ENCODE data around the gene KRTAP29-1. TPM values are rescaled to one million over a fixed set of nuclear protein-coding genes. Genes with fewer than 3 reads are reported as not detected.

The KRTAP29-1 gene
- total and polyA plus RNA-seq, 8 donors, result not detected

- intact Hi-C loops (cut with DNase I), result loop anchor here in 1 of 3 donors (5.0 kb wide), 1 partner anchor 421 kb away; no protein-coding TSS in a partner anchor
- no peak for TF ChIP-seq CTCF (IDR thresholded peaks at IDR 0.05)
- no peaks in the 10 kb centered on the region for H3K4me1 ChIP-seq
- no peak overlapping the region for H3K27ac ChIP-seq
- FAIRE-seq, result no peak
- WGBS, 2 donors, result 62 to 76% methylated on average over 7 of the region's 7 CpGs
- ATAC-seq, result no peak
- H3K4me3 ChIP-seq, result no peak overlapping the region
- H3K9me3 ChIP-seq, result no peaks in the 10 kb centered on the region
- no peaks in the 10 kb centered on the region for H3K36me3 ChIP-seq
- no peaks in the 10 kb centered on the region for H3K27me3 ChIP-seq
- DNase-seq, result no peak
Observed at GRCh38 chr17:41328207-41328606, 25.6 kb upstream of the KRTAP29-1 start.

DNA sequence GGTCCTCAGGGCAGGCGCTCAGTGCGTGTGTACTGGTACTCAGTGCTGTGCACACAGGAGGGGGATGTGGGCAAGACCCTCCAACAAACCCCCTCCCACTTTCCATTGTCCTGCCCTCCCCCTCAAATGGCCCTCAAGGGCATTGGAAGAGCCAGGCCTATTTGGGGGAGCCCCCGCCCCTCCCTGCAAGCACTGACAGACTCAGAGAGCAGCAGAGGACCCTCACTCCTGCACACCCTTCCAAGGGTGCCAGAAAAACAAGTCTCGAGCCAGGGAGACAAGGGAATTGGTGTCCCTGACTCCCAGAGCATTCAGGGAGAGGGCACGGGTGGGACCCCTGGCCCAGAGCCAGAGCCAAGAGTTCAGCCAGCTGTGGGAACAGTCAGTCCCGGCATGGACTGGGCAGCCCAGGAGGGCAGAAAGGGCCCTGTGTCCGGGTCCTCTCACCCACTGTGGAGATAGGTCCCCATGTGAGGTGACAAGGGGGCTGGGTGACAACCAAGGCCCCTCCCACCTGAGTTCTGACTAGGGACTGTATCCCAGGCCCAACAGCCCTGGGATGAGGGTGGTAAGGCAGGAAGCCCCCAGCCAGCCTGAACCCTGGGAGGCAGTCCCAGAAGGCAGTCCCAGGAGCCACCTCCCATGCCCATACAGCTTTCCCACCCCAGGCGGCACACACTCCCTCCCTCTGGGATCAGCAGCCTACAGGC, 24.9 kb upstream of the KRTAP29-1 start:
- H3K4me1 ChIP-seq, result no peaks in the 10 kb centered on the region
- intact Hi-C loops (cut with DNase I), result loop anchor here in 1 of 3 donors (5.0 kb wide), 1 partner anchor 420 kb away; no protein-coding TSS in a partner anchor
- DNase-seq, result peak in 1 of 6 donors; percentile 53
- H3K9me3 ChIP-seq, result no peaks in the 10 kb centered on the region
- no peak for TF ChIP-seq CTCF (IDR thresholded peaks at IDR 0.05)
- no peak overlapping the region for H3K27ac ChIP-seq
- no peak for FAIRE-seq
- 65 to 69% methylated on average over 8 of the region's 8 CpGs for WGBS, 2 donors
- no peaks in the 10 kb centered on the region for H3K36me3 ChIP-seq
- no peak overlapping the region for H3K4me3 ChIP-seq
- ATAC-seq, result no peak
- no peaks in the 10 kb centered on the region for H3K27me3 ChIP-seq

- H3K9me3 ChIP-seq, result no peaks in the 10 kb centered on the region
- no peak overlapping the region for H3K27ac ChIP-seq
- WGBS, 2 donors, result 66 to 71% methylated on average over 18 of the region's 18 CpGs
- no peaks in the 10 kb centered on the region for H3K27me3 ChIP-seq
- no peak for TF ChIP-seq CTCF (IDR thresholded peaks at IDR 0.05)
- no peaks in the 10 kb centered on the region for H3K4me1 ChIP-seq
- no peak for FAIRE-seq
- no peak overlapping the region for H3K4me3 ChIP-seq
- no peak for ATAC-seq
- no peak for DNase-seq
- no peaks in the 10 kb centered on the region for H3K36me3 ChIP-seq
- intact Hi-C loops (cut with DNase I), result loop anchor here in 1 of 3 donors (5.0 kb wide), 1 partner anchor 419 kb away; no protein-coding TSS in a partner anchor
Observed at GRCh38 chr17:41326173-41327145, 23.8 kb upstream of the KRTAP29-1 start.

- intact Hi-C loops (cut with DNase I), result loop anchor here in 1 of 3 donors (5.0 kb wide), 1 partner anchor 418 kb away; no protein-coding TSS in a partner anchor
- Histone ChIP-seq H3K27ac (no peak overlapping the region), H3K9me3 (no peaks in the 10 kb centered on the region), H3K4me3 (no peak overlapping the region), H3K36me3 (no peaks in the 10 kb centered on the region), H3K4me1 (no peaks in the 10 kb centered on the region), H3K27me3 (no peaks in the 10 kb centered on the region)
- FAIRE-seq (no peak), ATAC-seq (no peak), DNase-seq (peak in 1 of 6 donors; percentile 38)
- 61 to 69% methylated on average over 6 of the region's 6 CpGs for WGBS, 2 donors
- TF ChIP-seq CTCF (IDR thresholded peaks at IDR 0.05), result no peak
Observed at GRCh38 chr17:41325611-41326010, 23.0 kb upstream of the KRTAP29-1 start.
